ENCODE data around the gene PRR9.
"Not testable (repeated sequence)": the region's sequence is repeated elsewhere in the genome, so short reads cannot be mapped to it uniquely, and the experiment has no call there.

Gene PRR9

DNA sequence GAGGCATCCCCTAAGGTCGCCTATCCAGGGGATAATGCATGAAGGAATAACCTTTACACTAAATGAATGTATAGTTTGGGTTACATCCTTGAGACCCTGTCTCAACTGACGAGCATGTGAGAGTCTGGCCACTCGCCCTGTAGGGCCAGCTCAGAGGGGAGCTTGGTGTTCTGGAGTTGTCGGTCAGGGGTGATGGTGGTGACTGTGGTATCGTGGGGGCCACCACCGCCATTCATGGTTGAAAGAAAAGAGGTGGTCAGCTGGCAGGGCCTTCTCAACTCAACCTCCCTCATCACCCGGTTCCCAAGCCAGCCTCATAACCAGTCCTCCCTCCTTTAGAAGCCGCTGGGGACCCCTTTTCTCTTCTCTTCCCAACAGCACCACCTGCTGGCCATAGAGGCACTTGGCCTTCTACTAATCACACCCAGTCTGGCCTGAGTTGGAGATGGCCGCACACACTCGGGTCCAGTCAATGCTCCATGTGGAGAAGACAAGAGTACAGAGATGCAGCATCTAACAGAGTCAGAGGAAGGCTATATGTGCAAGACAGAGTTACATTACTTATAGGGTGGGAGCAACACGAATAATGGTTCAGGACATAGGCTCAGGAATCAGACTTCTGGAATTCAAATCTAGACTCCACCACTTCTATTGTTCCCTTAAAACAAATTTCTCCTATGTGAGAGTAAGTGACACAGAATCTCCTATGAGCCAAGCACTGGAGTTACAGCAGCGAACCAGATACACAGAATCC lies 11.9 kb downstream of the PRR9 start:
- not testable (repeated sequence) for H3K27ac ChIP-seq
- TF ChIP-seq, protein P1, sequence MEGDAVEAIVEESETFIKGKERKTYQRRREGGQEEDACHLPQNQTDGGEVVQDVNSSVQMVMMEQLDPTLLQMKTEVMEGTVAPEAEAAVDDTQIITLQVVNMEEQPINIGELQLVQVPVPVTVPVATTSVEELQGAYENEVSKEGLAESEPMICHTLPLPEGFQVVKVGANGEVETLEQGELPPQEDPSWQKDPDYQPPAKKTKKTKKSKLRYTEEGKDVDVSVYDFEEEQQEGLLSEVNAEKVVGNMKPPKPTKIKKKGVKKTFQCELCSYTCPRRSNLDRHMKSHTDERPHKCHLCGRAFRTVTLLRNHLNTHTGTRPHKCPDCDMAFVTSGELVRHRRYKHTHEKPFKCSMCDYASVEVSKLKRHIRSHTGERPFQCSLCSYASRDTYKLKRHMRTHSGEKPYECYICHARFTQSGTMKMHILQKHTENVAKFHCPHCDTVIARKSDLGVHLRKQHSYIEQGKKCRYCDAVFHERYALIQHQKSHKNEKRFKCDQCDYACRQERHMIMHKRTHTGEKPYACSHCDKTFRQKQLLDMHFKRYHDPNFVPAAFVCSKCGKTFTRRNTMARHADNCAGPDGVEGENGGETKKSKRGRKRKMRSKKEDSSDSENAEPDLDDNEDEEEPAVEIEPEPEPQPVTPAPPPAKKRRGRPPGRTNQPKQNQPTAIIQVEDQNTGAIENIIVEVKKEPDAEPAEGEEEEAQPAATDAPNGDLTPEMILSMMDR (conservative IDR thresholded peaks at IDR 0.05): peak; percentile 86

DNA sequence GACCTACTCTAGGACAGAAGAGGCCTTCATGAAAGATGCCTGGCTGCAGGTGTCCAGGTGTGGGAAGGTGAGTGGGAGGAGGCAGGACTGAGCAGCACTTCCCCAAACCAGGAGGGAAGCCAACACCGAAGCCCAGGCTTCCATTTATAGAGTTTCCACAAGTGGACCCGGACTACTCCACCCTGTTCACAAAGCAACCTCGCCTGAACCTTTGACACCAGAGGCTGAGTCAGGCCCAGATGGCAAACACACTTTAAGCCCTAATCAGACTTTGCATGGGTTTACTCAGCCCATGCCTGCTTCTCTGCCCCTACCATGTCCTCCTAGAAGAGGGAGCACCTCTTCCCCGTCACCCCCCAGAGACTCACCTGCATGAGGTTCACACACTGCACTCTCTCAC lies 14.0 kb downstream of the PRR9 start:
- TF ChIP-seq ZFX (IDR thresholded peaks at IDR 0.05): no peak
- TF ChIP-seq, protein P1 (conservative IDR thresholded peaks at IDR 0.05): no peak
- H3K27ac ChIP-seq: no peak overlapping the region

DNA sequence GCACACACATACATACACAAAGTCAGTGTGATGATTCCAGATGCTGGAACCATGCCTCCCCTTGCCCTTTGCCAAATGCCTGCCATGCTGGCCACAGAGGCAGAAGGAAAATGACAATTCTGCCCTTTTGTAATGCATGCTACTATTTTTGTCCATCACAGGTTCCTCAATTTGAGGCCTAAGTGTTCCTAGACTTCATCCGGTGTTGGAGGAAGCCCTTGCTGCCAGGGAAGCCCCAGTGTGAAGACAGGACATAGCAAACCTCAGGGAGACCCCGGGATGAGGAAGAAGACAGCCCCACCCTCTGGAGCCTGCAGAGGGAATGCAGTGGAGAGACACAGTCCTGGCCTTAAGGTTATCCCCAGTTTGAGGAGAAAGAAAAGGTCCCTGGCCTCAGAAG lies 14.4 kb downstream of the PRR9 start:
- TF ChIP-seq, protein P1 (conservative IDR thresholded peaks at IDR 0.05): no peak
- no peak for TF ChIP-seq ZFX (IDR thresholded peaks at IDR 0.05)
- no peak overlapping the region for H3K27ac ChIP-seq

DNA sequence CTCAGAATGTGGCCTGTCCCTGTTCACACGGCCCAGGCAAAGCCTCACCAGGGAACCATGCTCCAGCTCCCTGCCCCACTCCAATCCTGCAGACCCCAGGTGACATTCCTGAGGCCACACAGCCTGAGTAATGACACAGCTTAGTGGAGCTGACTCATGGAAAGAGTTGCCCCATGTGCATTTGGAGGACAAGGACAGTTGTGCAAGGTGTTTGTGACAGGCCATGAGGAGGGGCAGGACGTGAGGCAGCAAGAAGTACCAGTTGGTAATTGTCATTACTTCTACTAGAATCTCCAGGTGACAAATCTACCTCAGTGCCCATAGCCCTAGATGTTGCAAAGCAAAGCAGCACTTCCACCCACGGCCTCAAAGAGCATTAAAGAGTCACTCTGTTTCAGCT lies 15.2 kb downstream of the PRR9 start:
- no peak overlapping the region for H3K27ac ChIP-seq
- no peak for TF ChIP-seq ZFX (IDR thresholded peaks at IDR 0.05)
- TF ChIP-seq, protein P1 (conservative IDR thresholded peaks at IDR 0.05): no peak

DNA sequence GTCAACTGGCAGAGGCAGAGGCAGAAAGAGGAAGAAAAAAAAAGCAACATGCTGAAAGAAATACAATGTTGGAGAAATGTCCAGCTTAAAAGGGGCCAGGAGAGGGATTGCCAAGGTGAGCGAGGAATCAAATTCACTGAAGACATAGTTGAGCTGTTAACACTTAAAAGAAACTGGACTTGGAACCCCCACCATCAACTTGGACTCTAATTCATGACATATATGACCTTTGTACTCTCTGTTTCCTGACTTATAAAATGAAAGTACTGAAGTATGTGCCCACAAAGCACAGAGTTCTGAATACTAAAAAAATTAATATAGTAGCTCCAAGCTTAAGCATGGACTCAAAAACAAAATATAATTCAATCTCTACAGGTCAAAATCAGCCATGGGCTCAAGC lies 16.1 kb downstream of the PRR9 start:
- TF ChIP-seq, protein P1 (conservative IDR thresholded peaks at IDR 0.05): no peak
- TF ChIP-seq ZFX (IDR thresholded peaks at IDR 0.05): no peak
- H3K27ac ChIP-seq: no peak overlapping the region

DNA sequence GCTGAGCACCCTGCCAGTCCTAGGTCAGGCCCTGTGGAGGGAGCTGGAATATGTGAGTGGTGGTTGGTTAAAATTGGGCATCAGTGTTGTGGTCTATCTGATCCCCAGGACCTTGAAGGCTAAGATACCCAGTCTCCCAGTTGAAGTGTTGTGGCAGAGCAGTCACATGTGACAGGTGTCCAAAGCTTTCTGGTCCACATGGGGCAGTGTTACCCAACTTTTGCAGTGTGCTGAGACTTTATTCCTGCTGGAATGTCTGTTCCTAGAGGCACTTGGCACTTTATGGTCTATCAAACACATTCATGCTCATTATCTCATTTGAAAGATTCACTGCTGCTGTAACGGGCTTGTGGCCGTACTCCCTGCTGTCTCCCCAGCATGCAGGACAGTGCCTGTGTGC lies 21.1 kb downstream of the PRR9 start:
- TF ChIP-seq ZFX (IDR thresholded peaks at IDR 0.05): no peak
- TF ChIP-seq, protein P1 (conservative IDR thresholded peaks at IDR 0.05): peak; percentile 27

GRCh38 chr1:153242160-153242559 lies 24.8 kb downstream of the PRR9 start:
- TF ChIP-seq ZFX (IDR thresholded peaks at IDR 0.05): no peak
- TF ChIP-seq, protein P1 (conservative IDR thresholded peaks at IDR 0.05): no peak
- H3K27ac ChIP-seq: no peak overlapping the region

More for the DNA sequence above, 21.1 kb downstream of the PRR9 start:
- H3K27ac ChIP-seq: no peak overlapping the region
